GM23248 (cell line): ENCODE data around the gene SMARCA4. TPM values are rescaled to one million over a fixed set of nuclear protein-coding genes. Genes with fewer than 3 reads are reported as not detected.

Experiments used
- DNase-seq: peaks from one replicate; pipeline ENCODE4 v3.0.0-alpha.2; 2015
- H2AFZ ChIP-seq: fragments of 200-600 bp; sonication (generic); 2 replicates; pipeline ENCODE4 v1.6.1; 2016; ENCODE audit warnings: antibody characterized with exemption
- H3F3A ChIP-seq: fragments of 200-600 bp; sonication (generic); 2 replicates; pipeline ENCODE4 v1.6.1; 2016; ENCODE audit warnings: mild to moderate bottlenecking, antibody characterized with exemption, mixed run types; ENCODE audit not compliant: insufficient read depth
- H3K27ac ChIP-seq: fragments of 200-600 bp; sonication (generic); 2 replicates; pipeline ENCODE4 v1.5.1; 2016; ENCODE audit warnings: mild to moderate bottlenecking
- H3K27me3 ChIP-seq: fragments of 200-600 bp; sonication (generic); replicated peaks from 2 replicates; pipeline ENCODE4 v1.6.1; 2016; ENCODE audit warnings: mild to moderate bottlenecking; ENCODE audit not compliant: insufficient read depth
- H3K36me3 ChIP-seq: fragments of 200-600 bp; sonication (generic); 2 replicates; pipeline ENCODE4 v1.6.1; 2016; ENCODE audit warnings: low read depth, mild to moderate bottlenecking
- H3K4me1 ChIP-seq: fragments of 200-600 bp; sonication (generic); 2 replicates; pipeline ENCODE4 v1.6.1; 2016; ENCODE audit warnings: mild to moderate bottlenecking; ENCODE audit not compliant: insufficient read depth
- H3K4me2 ChIP-seq: fragments of 200-600 bp; sonication (generic); one replicate; pipeline ENCODE4 v1.6.1; 2016; ENCODE audit warnings: mild to moderate bottlenecking; ENCODE audit not compliant: unreplicated experiment
- H3K4me3 ChIP-seq: fragments of 200-600 bp; sonication (generic); 2 replicates; pipeline ENCODE4 v1.5.1; 2016; ENCODE audit warnings: mild to moderate bottlenecking
- H3K79me2 ChIP-seq: fragments of 200-600 bp; sonication (generic); 2 replicates; pipeline ENCODE4 v1.6.1; 2016; ENCODE audit warnings: mild to moderate bottlenecking; ENCODE audit not compliant: insufficient read depth
- H3K9ac ChIP-seq: fragments of 200-600 bp; sonication (generic); 2 replicates; pipeline ENCODE4 v1.6.1; 2016; ENCODE audit warnings: mild to moderate bottlenecking
- H3K9me2 ChIP-seq: fragments of 200-600 bp; sonication (generic); 2 replicates; pipeline ENCODE4 v1.6.1; 2016; ENCODE audit warnings: mixed run types, mild to moderate bottlenecking, moderate library complexity; ENCODE audit not compliant: insufficient read depth
- H3K9me3 ChIP-seq: fragments of 200-600 bp; sonication (generic); one replicate; pipeline ENCODE4 v1.6.1; 2017; ENCODE audit warnings: low read depth
- H4K20me1 ChIP-seq: fragments of 200-600 bp; sonication (generic); 2 replicates; pipeline ENCODE4 v1.6.0; 2016; ENCODE audit not compliant: insufficient read depth
- EZH2 ChIP-seq: fragments of 200-600 bp; sonication (generic); IDR thresholded peaks from 2 replicates; pipeline ENCODE4 v1.6.1; 2018; ENCODE audit warnings: antibody characterized with exemption, mild to moderate bottlenecking; ENCODE audit not compliant: insufficient read depth, poor library complexity, severe bottlenecking
- EZH2phosphoT487 ChIP-seq: fragments of 200-600 bp; sonication (generic); IDR thresholded peaks from 2 replicates; pipeline ENCODE4 v1.6.1; 2018; ENCODE audit warnings: antibody characterized with exemption, moderate library complexity, mild to moderate bottlenecking, low read depth; ENCODE audit not compliant: insufficient read depth
- WGBS, 2 experiments: methylation state at CpG; one replicate each; pipeline ENCODE4 v1.1.6; 2015 to 2017; ENCODE audit warnings: low lambda C conversion rate in 2 of 2, low coverage in 1 of 2; ENCODE audit errors: missing lambda C conversion rate in 2 of 2; 5-methylcytosine and 5-hydroxymethylcytosine counted together
- in situ Hi-C: fragments of 300-500 bp; cut with MboI; formaldehyde crosslinking; loops from 2 replicates; pipeline ENCODE4 v1.15.0; 2020
- polyA plus RNA-seq: library from polyadenylated mRNA; unstranded; fragments of >200 nt; fragmentation: Nextera tagmentation; extraction: Ambion mirVana; gene quantifications from 2 replicates; pipeline ENCODE4 v1.2.1, GENCODE V29; 2016
- total RNA-seq: library from RNA; depleted of rRNA; stranded (reverse); fragments of >200 nt; shearing (Covaris generic); gene quantifications from 2 replicates; pipeline ENCODE4 v1.2.3, GENCODE V29; 2014

SMARCA4 gene
- total and polyA plus RNA-seq, 2 experiments from 2014 or later: 37.1 to 44.0 TPM

- H3K4me2 ChIP-seq: no peak overlapping the region
- no peak for TF ChIP-seq EZH2
- no peak for TF ChIP-seq EZH2phosphoT487
- no peaks in the 10 kb centered on the region for H3K4me1 ChIP-seq
- no peak overlapping the region for H3K27ac ChIP-seq
- H3F3A ChIP-seq: no peaks in the 10 kb centered on the region
- DNase-seq: no peak
- H3K9ac ChIP-seq: no peak overlapping the region
- no peak overlapping the region for H2AFZ ChIP-seq
- in situ Hi-C loops: no loop called here
- H3K79me2 ChIP-seq: no peaks in the 10 kb centered on the region
- no peaks in the 10 kb centered on the region for H3K9me2 ChIP-seq
- H3K9me3 ChIP-seq: no peaks in the 10 kb centered on the region
- H3K27me3 ChIP-seq: no peaks in the 10 kb centered on the region
- H3K4me3 ChIP-seq: no peak overlapping the region
- no peaks in the 10 kb centered on the region for H4K20me1 ChIP-seq
- 81 to 88% methylated on average over 9 of the region's 9 CpGs for WGBS, 2 experiments
- peaks cover under 1% of the 10 kb centered on the region; the same call in 1 of the 2 replicates for H3K36me3 ChIP-seq
These were observed 89.7 kb downstream of the SMARCA4 start for GRCh38 chr19:11050323-11051114.

GRCh38 chr19:11053817-11054195, 93.0 kb downstream of the SMARCA4 start:
- Histone ChIP-seq H3K4me2 (no peak overlapping the region), H3K4me1 (no peaks in the 10 kb centered on the region), H3K79me2 (no peaks in the 10 kb centered on the region), H3K4me3 (no peak overlapping the region), H4K20me1 (no peaks in the 10 kb centered on the region), H3K9ac (no peak overlapping the region), H3K9me2 (no peaks in the 10 kb centered on the region), H2AFZ (no peak overlapping the region), H3K9me3 (no peaks in the 10 kb centered on the region), H3F3A (no peaks in the 10 kb centered on the region), H3K27me3 (no peaks in the 10 kb centered on the region), H3K27ac (no peak overlapping the region), H3K36me3 (no peaks in the 10 kb centered on the region)
- 79 to 84% methylated on average over 4 of the region's 4 CpGs for WGBS, 2 experiments
- TF ChIP-seq EZH2 (no peak), EZH2phosphoT487 (no peak)
- in situ Hi-C loops: no loop called here
- no peak for DNase-seq

GRCh38 chr19:11054200-11054599, 93.4 kb downstream of the SMARCA4 start:
- Histone ChIP-seq H3K4me3 (no peak overlapping the region), H3F3A (no peaks in the 10 kb centered on the region), H3K27ac (no peak overlapping the region), H3K27me3 (no peaks in the 10 kb centered on the region), H3K9ac (no peak overlapping the region), H3K36me3 (no peaks in the 10 kb centered on the region), H3K9me2 (no peaks in the 10 kb centered on the region), H3K79me2 (no peaks in the 10 kb centered on the region), H3K4me2 (no peak overlapping the region), H3K9me3 (no peaks in the 10 kb centered on the region), H4K20me1 (no peaks in the 10 kb centered on the region), H3K4me1 (no peaks in the 10 kb centered on the region), H2AFZ (no peak overlapping the region)
- TF ChIP-seq EZH2: no peak
- no peak for DNase-seq
- 91 to 92% methylated on average over 8 of the region's 8 CpGs for WGBS, 2 experiments
- in situ Hi-C loops: no loop called here

GRCh38 chr19:11054628-11055027, 93.8 kb downstream of the SMARCA4 start:
- TF ChIP-seq EZH2 (no peak), EZH2phosphoT487 (no peak)
- Histone ChIP-seq H3K9ac (no peak overlapping the region), H3K27ac (no peak overlapping the region), H3K9me3 (no peaks in the 10 kb centered on the region), H3K36me3 (no peaks in the 10 kb centered on the region; the same call in 1 of the 2 replicates), H3F3A (no peaks in the 10 kb centered on the region), H3K27me3 (no peaks in the 10 kb centered on the region), H3K4me3 (no peak overlapping the region), H3K9me2 (no peaks in the 10 kb centered on the region), H3K4me1 (no peaks in the 10 kb centered on the region), H3K4me2 (no peak overlapping the region), H2AFZ (no peak overlapping the region), H4K20me1 (no peaks in the 10 kb centered on the region), H3K79me2 (no peaks in the 10 kb centered on the region)
- in situ Hi-C loops: no loop called here
- WGBS, 2 experiments: 92 to 95% methylated on average over 8 of the region's 8 CpGs
- no peak for DNase-seq
